H1 (cell line): ENCODE results near the gene HOMER2. TPM values are rescaled to one million over a fixed set of nuclear protein-coding genes. Genes with fewer than 3 reads are reported as not detected.
A peak's percentile ranks its signal among the peaks of the same experiment; 100 is the strongest.

Source experiments
- CHD7 ChIP-seq: fragments of 300-600 bp; sonication (generic); IDR thresholded peaks from 2 replicates; pipeline ENCODE4 v1.7.1; 2012; ENCODE audit warnings: low read length, moderate library complexity, mild to moderate bottlenecking, inconsistent platforms; ENCODE audit not compliant: insufficient replicate concordance
- CTCF ChIP-seq, 3 experiments: IDR thresholded peaks; 1 replicate in 2 of 3; 2 replicates in 1 of 3; pipeline versions ENCODE4 v1.5.1 to v1.6.1; 2011; ENCODE audit warnings: low read length in 3 of 3, mild to moderate bottlenecking in 3 of 3, inconsistent platforms in 2 of 3, low read depth in 1 of 3, moderate library complexity in 1 of 3; ENCODE audit not compliant: insufficient read depth in 1 of 3; ENCODE audit errors: control extremely low read depth in 1 of 3
- GTF2F1 ChIP-seq: IDR thresholded peaks from 2 replicates; pipeline ENCODE4 v1.6.1; 2012; ENCODE audit warnings: low read depth, low read length, improper control_type of control experiment, borderline replicate concordance
- JUND ChIP-seq: IDR thresholded peaks from 2 replicates; pipeline ENCODE4 v1.6.1; 2011; ENCODE audit warnings: mild to moderate bottlenecking, improper control_type of control experiment, low read length
- RNF2 ChIP-seq: fragments of 200-900, 300-1000 bp; sonication (generic); IDR thresholded peaks from 2 replicates; pipeline ENCODE4 v1.7.1; 2016; ENCODE audit warnings: borderline replicate concordance, low read depth, mild to moderate bottlenecking, antibody characterized with exemption, low read length; ENCODE audit not compliant: poor library complexity, severe bottlenecking; ENCODE audit errors: missing control alignments
- SP1 ChIP-seq: IDR thresholded peaks from 2 replicates; pipeline ENCODE4 v1.6.1; 2011; ENCODE audit warnings: low read depth, low read length
- polyA plus RNA-seq, 7 experiments: library from polyadenylated mRNA; depleted of rRNA in 3 of 7; stranded (reverse) in 5 of 7; unstranded in 2 of 7; fragments of >200 nt in 5 of 7; fragments of 200-250 nt in 2 of 7; gene quantifications; 1 replicate in 5 of 7; 2 replicates in 1 of 7; 4 replicates in 1 of 7; pipeline versions ENCODE4 v1.2.1 to v1.2.3, GENCODE V29; 2011 to 2013; ENCODE audit warnings: missing spikeins in 2 of 7, mixed read lengths in 2 of 7
- total RNA-seq: library from RNA; stranded (reverse); fragmentation: NEBNext Ultra II Directional; extraction: Animal tissue kit (Norgen Biotek cat#: 25700); gene quantifications from 2 replicates; pipeline ENCODE4 v1.2.1, GENCODE V29; 2021

HOMER2 gene
- total and polyA plus RNA-seq, 2 of the 8 experiments (the other 6 are each of a cell fraction or from before 2014, with no cell fraction given), result 12.5 to 27.6 TPM

DNA sequence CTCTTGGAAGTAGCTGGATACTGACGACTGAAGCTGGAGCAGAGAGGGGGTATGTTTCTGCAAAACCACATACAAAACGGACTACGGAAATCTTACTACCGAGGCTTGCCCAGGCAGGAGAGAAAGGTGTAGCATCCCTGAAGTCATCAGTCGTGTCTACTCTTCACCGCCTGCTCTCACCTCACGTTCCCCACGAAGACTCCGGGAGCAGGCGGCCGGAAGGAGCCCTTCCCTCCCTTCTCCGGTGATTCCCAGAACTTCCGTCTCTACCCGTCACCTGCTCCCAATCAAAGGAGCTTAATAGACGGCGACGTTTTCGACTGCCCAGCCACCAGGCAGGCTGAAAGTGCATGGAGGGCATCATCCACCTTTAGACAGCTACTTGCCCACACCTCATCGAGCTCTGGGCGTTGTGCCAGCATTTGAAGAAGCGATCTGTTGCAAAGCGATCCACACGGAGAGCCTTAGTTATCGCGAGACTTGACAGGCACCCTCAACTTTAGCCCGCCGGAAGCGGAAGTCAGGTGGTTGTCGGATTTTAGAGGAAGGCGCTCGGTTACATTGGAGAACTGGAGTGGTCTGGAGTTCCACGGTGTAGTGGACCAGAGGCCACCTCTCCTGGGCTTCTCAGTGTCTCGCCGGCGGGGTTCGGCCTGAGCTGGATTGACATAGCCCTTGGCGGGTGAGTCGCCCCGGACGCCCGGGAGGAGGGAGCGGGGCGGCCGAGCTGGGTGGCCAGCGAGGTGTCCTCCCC, 33.3 kb upstream of the HOMER2 start, which contains the start of gene RAMAC (continued):
- no peak for TF ChIP-seq CHD7
- TF ChIP-seq CTCF (IDR thresholded peaks at IDR 0.05; ENCODE audit: control extremely low read depth in 1 of 3, insufficient read depth in 1 of 3, low read depth in 1 of 3, low read length in 3 of 3), result no peak
- TF ChIP-seq JUND, result no peak
- TF ChIP-seq RNF2, result peak; percentile 68
- no peak for TF ChIP-seq SP1
- peak; percentile 58; the same call in 1 of the 2 replicates for TF ChIP-seq GTF2F1
